ENCODE measurements around the gene NOTCH1. TPM values are rescaled to one million over a fixed set of nuclear protein-coding genes. Genes with fewer than 3 reads are reported as not detected.

Gene NOTCH1
- total and polyA plus RNA-seq, 5 donors = 10.8 to 31.9 (median 27.8) TPM

GRCh38 chr9:136543280-136543679 lies 2.6 kb downstream of the NOTCH1 start:
- DNase-seq (no peak), ATAC-seq (no peak)
- Histone ChIP-seq H3K4me1 (ENCODE audit: control insufficient read depth, insufficient read depth, low read length) (peaks cover 11% of the 10 kb centered on the region), H3K4me3 (ENCODE audit: low read length) (peak overlapping the region; percentile 89), H3K27me3 (ENCODE audit: control insufficient read depth, insufficient read depth) (no peaks in the 10 kb centered on the region), H3K27ac (ENCODE audit: low read length) (peak overlapping the region; percentile 25), H3K9me3 (ENCODE audit: control insufficient read depth, low read length) (no peaks in the 10 kb centered on the region)
- intact Hi-C loops (cut with DNase I) = loop anchor here in 1 of 4 donors (5.0 kb wide), 1 partner anchor 41 kb away; no protein-coding TSS in a partner anchor
- WGBS = 80% methylated on average over 10 of the region's 10 CpGs

GRCh38 chr9:136542241-136543040 lies 3.4 kb downstream of the NOTCH1 start:
- DNase-seq = no peak
- Histone ChIP-seq H3K9me3 (ENCODE audit: control insufficient read depth, low read length) (no peaks in the 10 kb centered on the region), H3K4me3 (ENCODE audit: low read length) (no peak overlapping the region), H3K27me3 (ENCODE audit: control insufficient read depth, insufficient read depth) (no peaks in the 10 kb centered on the region), H3K4me1 (ENCODE audit: control insufficient read depth, insufficient read depth, low read length) (peaks cover 11% of the 10 kb centered on the region), H3K27ac (ENCODE audit: low read length) (peak overlapping the region; percentile 9)
- intact Hi-C loops (cut with DNase I) = loop anchor here in 1 of 4 donors (5.0 kb wide), 1 partner anchor 40 kb away; no protein-coding TSS in a partner anchor
- 63% methylated on average over 28 of the region's 28 CpGs for WGBS
- ATAC-seq = no peak

DNA sequence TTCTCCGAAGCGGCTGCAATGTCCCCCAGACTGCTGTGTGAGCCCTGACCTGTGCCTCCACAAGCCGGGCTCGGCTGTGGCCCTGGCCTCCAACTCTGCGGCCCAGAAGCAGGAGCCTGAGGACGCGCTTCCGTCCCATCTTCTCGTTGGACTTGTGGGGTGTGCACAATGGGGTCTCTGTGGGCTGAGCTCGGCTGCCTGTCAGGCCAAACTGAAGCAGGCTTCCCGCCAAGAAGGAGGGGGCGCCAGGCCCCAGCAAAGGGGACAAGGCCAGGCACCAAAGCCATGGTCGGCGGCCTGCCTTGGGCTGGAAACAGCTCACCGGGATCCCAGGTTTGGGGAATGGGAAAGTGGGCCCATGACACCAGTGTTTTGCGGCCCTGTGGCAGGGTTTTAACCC lies 4.1 kb downstream of the NOTCH1 start:
- Histone ChIP-seq H3K4me1 (ENCODE audit: control insufficient read depth, insufficient read depth, low read length) (peaks cover 11% of the 10 kb centered on the region), H3K27me3 (ENCODE audit: control insufficient read depth, insufficient read depth) (no peaks in the 10 kb centered on the region), H3K9me3 (ENCODE audit: control insufficient read depth, low read length) (no peaks in the 10 kb centered on the region), H3K4me3 (ENCODE audit: low read length) (no peak overlapping the region), H3K27ac (ENCODE audit: low read length) (peak overlapping the region; percentile 78)
- no peak for DNase-seq
- ATAC-seq = no peak
- 63% methylated on average over 16 of the region's 16 CpGs for WGBS
- intact Hi-C loops (cut with DNase I) = loop anchor here in 1 of 4 donors (5.0 kb wide), 1 partner anchor 39 kb away; no protein-coding TSS in a partner anchor

GRCh38 chr9:136541179-136541578 lies 4.7 kb downstream of the NOTCH1 start:
- no peaks in the 10 kb centered on the region for H3K27me3 ChIP-seq (ENCODE audit: control insufficient read depth, insufficient read depth)
- peaks cover 11% of the 10 kb centered on the region for H3K4me1 ChIP-seq (ENCODE audit: control insufficient read depth, insufficient read depth, low read length)
- DNase-seq (no peak), ATAC-seq (no peak)
- peak overlapping the region; percentile 78 for H3K27ac ChIP-seq (ENCODE audit: low read length)
- 57% methylated on average over 9 of the region's 9 CpGs for WGBS
- no peak overlapping the region for H3K4me3 ChIP-seq (ENCODE audit: low read length)
- intact Hi-C loops (cut with DNase I) = loop anchor here in 1 of 4 donors (5.0 kb wide), 1 partner anchor 39 kb away; no protein-coding TSS in a partner anchor
- no peaks in the 10 kb centered on the region for H3K9me3 ChIP-seq (ENCODE audit: control insufficient read depth, low read length)

- peak overlapping the region; percentile 78 for H3K27ac ChIP-seq (ENCODE audit: low read length)
- peak; percentile 95 to 97 (median 96) for DNase-seq
- intact Hi-C loops (cut with DNase I) = loop anchor here in 1 of 4 donors (5.0 kb wide), 1 partner anchor 37 kb away; no protein-coding TSS in a partner anchor
- ATAC-seq = peak; percentile 76 to 84
- no peaks in the 10 kb centered on the region for H3K9me3 ChIP-seq (ENCODE audit: control insufficient read depth, low read length)
- peaks cover 15% of the 10 kb centered on the region for H3K4me1 ChIP-seq (ENCODE audit: control insufficient read depth, insufficient read depth, low read length)
- 47% methylated on average over 33 of the region's 33 CpGs for WGBS
- H3K27me3 ChIP-seq (ENCODE audit: control insufficient read depth, insufficient read depth) = no peaks in the 10 kb centered on the region
- no peak overlapping the region for H3K4me3 ChIP-seq (ENCODE audit: low read length)
These were observed 6.1 kb downstream of the NOTCH1 start for GRCh38 chr9:136539427-136540421.

- peak overlapping the region; percentile 65 for H3K27ac ChIP-seq (ENCODE audit: low read length)
- H3K4me1 ChIP-seq (ENCODE audit: control insufficient read depth, insufficient read depth, low read length) = peaks cover 15% of the 10 kb centered on the region
- H3K4me3 ChIP-seq (ENCODE audit: low read length) = no peak overlapping the region
- ATAC-seq (peak; percentile 45 to 77), DNase-seq (peak in 2 of 3 donors; percentile 73 to 85)
- H3K27me3 ChIP-seq (ENCODE audit: control insufficient read depth, insufficient read depth) = no peaks in the 10 kb centered on the region
- intact Hi-C loops (cut with DNase I) = no loop called here
- H3K9me3 ChIP-seq (ENCODE audit: control insufficient read depth, low read length) = no peaks in the 10 kb centered on the region
- WGBS = 55% methylated on average over 24 of the region's 24 CpGs
These were observed 7.0 kb downstream of the NOTCH1 start for GRCh38 chr9:136538599-136539426.

GRCh38 chr9:136537896-136538598 lies 7.8 kb downstream of the NOTCH1 start:
- peaks cover 14% of the 10 kb centered on the region for H3K4me1 ChIP-seq (ENCODE audit: control insufficient read depth, insufficient read depth, low read length)
- no peak overlapping the region for H3K27ac ChIP-seq (ENCODE audit: low read length)
- DNase-seq (no peak), ATAC-seq (no peak)
- H3K4me3 ChIP-seq (ENCODE audit: low read length) = no peak overlapping the region
- no peaks in the 10 kb centered on the region for H3K9me3 ChIP-seq (ENCODE audit: control insufficient read depth, low read length)
- intact Hi-C loops (cut with DNase I) = no loop called here
- WGBS = 79% methylated on average over 21 of the region's 21 CpGs
- H3K27me3 ChIP-seq (ENCODE audit: control insufficient read depth, insufficient read depth) = no peaks in the 10 kb centered on the region

- 89% methylated on average over 7 of the region's 7 CpGs for WGBS
- Histone ChIP-seq H3K9me3 (ENCODE audit: control insufficient read depth, low read length) (no peaks in the 10 kb centered on the region), H3K4me1 (ENCODE audit: control insufficient read depth, insufficient read depth, low read length) (peaks cover 19% of the 10 kb centered on the region), H3K4me3 (ENCODE audit: low read length) (no peak overlapping the region), H3K27me3 (ENCODE audit: control insufficient read depth, insufficient read depth) (no peaks in the 10 kb centered on the region), H3K27ac (ENCODE audit: low read length) (no peak overlapping the region)
- DNase-seq (no peak), ATAC-seq (no peak)
- intact Hi-C loops (cut with DNase I) = no loop called here
These were observed 8.4 kb downstream of the NOTCH1 start for GRCh38 chr9:136537411-136537810.

- Histone ChIP-seq H3K9me3 (ENCODE audit: control insufficient read depth, low read length) (no peaks in the 10 kb centered on the region), H3K27ac (ENCODE audit: low read length) (no peak overlapping the region), H3K27me3 (ENCODE audit: control insufficient read depth, insufficient read depth) (no peaks in the 10 kb centered on the region), H3K4me3 (ENCODE audit: low read length) (no peak overlapping the region), H3K4me1 (ENCODE audit: control insufficient read depth, insufficient read depth, low read length) (peaks cover 21% of the 10 kb centered on the region)
- ATAC-seq (no peak), DNase-seq (no peak)
- WGBS = 86% methylated on average over 16 of the region's 16 CpGs
- intact Hi-C loops (cut with DNase I) = no loop called here
These were observed 9.1 kb downstream of the NOTCH1 start for GRCh38 chr9:136536721-136537241.

All from right cardiac atrium (tissue), 5 donors.